Brain microvascular endothelial cell (primary cell): Measurements from ENCODE around the gene SRRT.
"Not testable (repeated sequence)": the region's sequence is repeated elsewhere in the genome, so short reads cannot be mapped to it uniquely, and the experiment has no call there.

Experiments used
- DNase-seq: peaks from one replicate; pipeline ENCODE4 v3.0.0-alpha.2; 2020
- H3K27ac ChIP-seq: fragments of 250-450 bp; sonication (Bioruptor Pico); 2 replicates; pipeline ENCODE4 v1.5.1; 2020; ENCODE audit warnings: mild to moderate bottlenecking, moderate library complexity
- H3K27me3 ChIP-seq: fragments of 250-450 bp; sonication (Bioruptor Pico); replicated peaks from 2 replicates; pipeline ENCODE4 v1.5.1; 2020; ENCODE audit warnings: mild to moderate bottlenecking
- H3K36me3 ChIP-seq: fragments of 250-450 bp; sonication (Bioruptor Pico); replicated peaks from 2 replicates; pipeline ENCODE4 v1.5.1; 2020; ENCODE audit warnings: mild to moderate bottlenecking
- H3K4me3 ChIP-seq: 2 replicates; pipeline ENCODE4 v1.5.1; 2011; ENCODE audit warnings: low read depth, mild to moderate bottlenecking, control low read depth, low read length, moderate library complexity
- CTCF ChIP-seq: IDR thresholded peaks from 2 replicates; pipeline ENCODE4 v1.5.1; 2011; ENCODE audit warnings: low read depth, mild to moderate bottlenecking, moderate library complexity, low read length, control low read depth, inconsistent platforms; ENCODE audit errors: missing control alignments
- in situ Hi-C: cut with HindIII; loops from 2 replicates; pipeline ENCODE4 v1.10.0; 2017; ENCODE audit warnings: low sequenced_read_pairs, low pct_ligation_motif_present

SRRT gene

GRCh38 chr7:100929808-100930174, 54.9 kb downstream of the SRRT start:
- Histone ChIP-seq H3K27ac (no peak overlapping the region), H3K4me3 (no peak overlapping the region), H3K36me3 (no peaks in the 10 kb centered on the region), H3K27me3 (no peaks in the 10 kb centered on the region)
- in situ Hi-C loops, result no loop called here
- no peak for DNase-seq
- TF ChIP-seq CTCF, result no peak

- TF ChIP-seq CTCF, result no peak
- no peaks in the 10 kb centered on the region for H3K36me3 ChIP-seq
- H3K27ac ChIP-seq, result no peak overlapping the region
- H3K27me3 ChIP-seq, result no peaks in the 10 kb centered on the region
- no peak for DNase-seq
- H3K4me3 ChIP-seq, result no peak overlapping the region
- in situ Hi-C loops, result no loop called here
Observed at GRCh38 chr7:100933734-100934133, 58.8 kb downstream of the SRRT start.

DNA sequence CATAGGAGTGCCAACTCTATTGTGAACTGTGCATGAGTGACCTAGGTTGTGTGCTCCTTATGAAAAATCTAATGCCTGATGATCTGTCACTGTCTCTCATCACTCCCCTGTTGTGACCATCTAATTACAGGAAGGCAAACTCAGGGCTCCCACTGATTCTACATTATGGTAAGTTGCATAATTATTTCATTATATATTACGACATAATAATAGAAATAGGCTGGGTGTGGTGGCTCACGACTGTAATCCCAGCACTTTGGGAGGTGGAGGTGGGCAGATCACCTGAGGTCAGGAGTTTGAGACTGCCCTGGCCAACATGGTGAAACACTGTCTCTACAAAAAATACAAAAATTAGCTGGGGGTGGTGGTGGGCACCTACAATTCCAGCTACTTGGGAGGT, 60.5 kb downstream of the SRRT start:
- in situ Hi-C loops, H3K36me3 ChIP-seq, H3K27ac ChIP-seq, H3K27me3 ChIP-seq, DNase-seq, H3K4me3 ChIP-seq: not testable (repeated sequence)

DNA sequence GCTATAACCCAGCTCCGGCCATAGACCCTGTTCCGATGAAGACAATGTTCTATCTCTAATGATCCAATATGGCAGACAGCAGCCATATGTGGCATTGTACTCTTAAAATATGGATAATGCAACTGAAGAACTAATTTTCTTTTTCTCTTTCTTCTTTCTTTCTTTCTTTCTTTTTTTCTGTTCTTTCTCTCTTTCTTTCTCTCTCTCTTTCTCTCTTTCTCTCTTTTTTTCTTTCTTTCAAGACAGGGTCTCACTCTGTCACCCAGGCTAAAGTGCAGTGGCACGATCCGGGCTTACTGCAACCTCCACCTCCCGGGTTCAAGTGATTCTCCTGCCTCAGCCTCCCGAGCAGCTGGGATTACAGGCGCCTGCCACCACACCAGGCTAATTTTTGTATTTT, 61.3 kb downstream of the SRRT start:
- DNase-seq, H3K36me3 ChIP-seq, in situ Hi-C loops, H3K4me3 ChIP-seq, H3K27me3 ChIP-seq, H3K27ac ChIP-seq: not testable (repeated sequence)
